Activated CD8-positive, alpha-beta T cell treated with anti-CD3 and anti-CD28 coated beads for 36 hours (primary cell): ENCODE data around the gene SLC24A3. TPM values are rescaled to one million over a fixed set of nuclear protein-coding genes. Genes with fewer than 3 reads are reported as not detected.

Source experiments
- ATAC-seq: fragments of 200-7000 bp; cut with Tn5 transposase; one replicate; pipeline ENCODE4 v1.10.0; 2021; ENCODE audit warnings: mild to moderate bottlenecking, moderate library complexity
- CTCF ChIA-PET: fragments of 350-600 bp; sonication (Branson Sonifier 250); formaldehyde crosslinking; loops from one replicate; lab custom pipeline; 2021; ENCODE audit warnings: antibody characterized with exemption; lab: Charles Lee
- POLR2A ChIA-PET: fragments of 350-600 bp; sonication (Branson Sonifier 250); formaldehyde crosslinking; loops from one replicate; lab custom pipeline; 2021; ENCODE audit warnings: antibody characterized with exemption; lab: Charles Lee
- DNase-seq: peaks from one replicate; pipeline ENCODE4 v3.0.0-alpha.2; 2020
- H3K27ac Mint-ChIP-seq: one replicate; pipeline ENCODE4 v1.8.0; 2021; ENCODE audit warnings: mild to moderate bottlenecking, mixed read lengths
- H3K27me3 Mint-ChIP-seq: one replicate; pipeline ENCODE4 v1.8.0; 2021; ENCODE audit warnings: mixed read lengths
- H3K36me3 Mint-ChIP-seq: one replicate; pipeline ENCODE4 v1.8.0; 2021; ENCODE audit warnings: low read depth, mixed read lengths
- H3K4me1 Mint-ChIP-seq: one replicate; pipeline ENCODE4 v1.8.0; 2021; ENCODE audit warnings: low read depth, mixed read lengths
- H3K4me3 Mint-ChIP-seq: one replicate; pipeline ENCODE4 v1.8.0; 2021; ENCODE audit warnings: mild to moderate bottlenecking, moderate library complexity, mixed read lengths
- H3K9me3 Mint-ChIP-seq: one replicate; pipeline ENCODE4 v1.8.0; 2021; ENCODE audit warnings: mixed read lengths
- intact Hi-C: fragments of 100-400 bp; cut with micrococcal nuclease; formaldehyde crosslinking; loops from one replicate; pipeline ENCODE4 v1.10.0; 2022
- total RNA-seq, 2 experiments: library from RNA; stranded (reverse); gene quantifications; one replicate each; pipeline ENCODE4 v1.2.3, GENCODE V29; 2021
- TF ChIP-seq, protein P1 (sequence below): fragments of 200-600 bp; IDR thresholded peaks from one replicate; pipeline ENCODE4 v1.8.0; 2022; ENCODE audit warnings: antibody characterized with exemption, mild to moderate bottlenecking

The SLC24A3 gene
- total RNA-seq, 2 experiments from 2014 or later = not detected

DNA sequence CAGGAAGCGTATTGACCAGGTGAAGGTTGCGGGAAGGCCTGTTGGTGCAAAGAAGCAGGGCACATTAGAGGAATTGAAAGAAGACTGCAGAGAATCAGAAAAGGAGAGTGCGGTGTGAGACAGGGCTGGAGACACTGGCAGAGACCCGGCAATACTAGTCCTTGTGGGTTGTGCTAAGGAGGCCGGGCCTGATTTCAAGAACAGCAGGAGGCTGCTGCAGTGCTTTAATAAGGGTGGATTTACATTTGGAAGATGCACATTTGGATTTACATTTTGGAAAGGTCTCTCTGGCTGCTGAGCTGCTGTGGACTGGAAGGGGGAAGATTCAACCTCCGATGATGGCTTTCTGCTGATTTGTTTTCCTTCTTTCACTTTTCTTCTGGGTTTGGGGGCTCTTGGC is 167.8 kb downstream of the SLC24A3 start:
- peaks cover 5% of the 10 kb centered on the region for H3K27me3 Mint-ChIP-seq
- no peaks in the 10 kb centered on the region for H3K36me3 Mint-ChIP-seq
- H3K9me3 Mint-ChIP-seq = no peaks in the 10 kb centered on the region
- no peak overlapping the region for H3K27ac Mint-ChIP-seq
- TF ChIP-seq, protein P1, sequence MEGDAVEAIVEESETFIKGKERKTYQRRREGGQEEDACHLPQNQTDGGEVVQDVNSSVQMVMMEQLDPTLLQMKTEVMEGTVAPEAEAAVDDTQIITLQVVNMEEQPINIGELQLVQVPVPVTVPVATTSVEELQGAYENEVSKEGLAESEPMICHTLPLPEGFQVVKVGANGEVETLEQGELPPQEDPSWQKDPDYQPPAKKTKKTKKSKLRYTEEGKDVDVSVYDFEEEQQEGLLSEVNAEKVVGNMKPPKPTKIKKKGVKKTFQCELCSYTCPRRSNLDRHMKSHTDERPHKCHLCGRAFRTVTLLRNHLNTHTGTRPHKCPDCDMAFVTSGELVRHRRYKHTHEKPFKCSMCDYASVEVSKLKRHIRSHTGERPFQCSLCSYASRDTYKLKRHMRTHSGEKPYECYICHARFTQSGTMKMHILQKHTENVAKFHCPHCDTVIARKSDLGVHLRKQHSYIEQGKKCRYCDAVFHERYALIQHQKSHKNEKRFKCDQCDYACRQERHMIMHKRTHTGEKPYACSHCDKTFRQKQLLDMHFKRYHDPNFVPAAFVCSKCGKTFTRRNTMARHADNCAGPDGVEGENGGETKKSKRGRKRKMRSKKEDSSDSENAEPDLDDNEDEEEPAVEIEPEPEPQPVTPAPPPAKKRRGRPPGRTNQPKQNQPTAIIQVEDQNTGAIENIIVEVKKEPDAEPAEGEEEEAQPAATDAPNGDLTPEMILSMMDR = no peak
- POLR2A ChIA-PET = no interaction called here
- H3K4me1 Mint-ChIP-seq = no peaks in the 10 kb centered on the region
- intact Hi-C loops = no loop called here
- no peak overlapping the region for H3K4me3 Mint-ChIP-seq
- CTCF ChIA-PET = no interaction called here
- DNase-seq (no peak), ATAC-seq (no peak)

- peaks cover 2% of the 10 kb centered on the region for H3K27me3 Mint-ChIP-seq
- ChIA-PET CTCF (no interaction called here), POLR2A (no interaction called here)
- H3K36me3 Mint-ChIP-seq = no peaks in the 10 kb centered on the region
- intact Hi-C loops = no loop called here
- no peaks in the 10 kb centered on the region for H3K9me3 Mint-ChIP-seq
- TF ChIP-seq, protein P1 = no peak
- ATAC-seq (no peak), DNase-seq (no peak)
- H3K4me3 Mint-ChIP-seq = no peak overlapping the region
- H3K27ac Mint-ChIP-seq = no peak overlapping the region
- no peaks in the 10 kb centered on the region for H3K4me1 Mint-ChIP-seq
These were observed 169.5 kb downstream of the SLC24A3 start for GRCh38 chr20:19381947-19382346.

DNA sequence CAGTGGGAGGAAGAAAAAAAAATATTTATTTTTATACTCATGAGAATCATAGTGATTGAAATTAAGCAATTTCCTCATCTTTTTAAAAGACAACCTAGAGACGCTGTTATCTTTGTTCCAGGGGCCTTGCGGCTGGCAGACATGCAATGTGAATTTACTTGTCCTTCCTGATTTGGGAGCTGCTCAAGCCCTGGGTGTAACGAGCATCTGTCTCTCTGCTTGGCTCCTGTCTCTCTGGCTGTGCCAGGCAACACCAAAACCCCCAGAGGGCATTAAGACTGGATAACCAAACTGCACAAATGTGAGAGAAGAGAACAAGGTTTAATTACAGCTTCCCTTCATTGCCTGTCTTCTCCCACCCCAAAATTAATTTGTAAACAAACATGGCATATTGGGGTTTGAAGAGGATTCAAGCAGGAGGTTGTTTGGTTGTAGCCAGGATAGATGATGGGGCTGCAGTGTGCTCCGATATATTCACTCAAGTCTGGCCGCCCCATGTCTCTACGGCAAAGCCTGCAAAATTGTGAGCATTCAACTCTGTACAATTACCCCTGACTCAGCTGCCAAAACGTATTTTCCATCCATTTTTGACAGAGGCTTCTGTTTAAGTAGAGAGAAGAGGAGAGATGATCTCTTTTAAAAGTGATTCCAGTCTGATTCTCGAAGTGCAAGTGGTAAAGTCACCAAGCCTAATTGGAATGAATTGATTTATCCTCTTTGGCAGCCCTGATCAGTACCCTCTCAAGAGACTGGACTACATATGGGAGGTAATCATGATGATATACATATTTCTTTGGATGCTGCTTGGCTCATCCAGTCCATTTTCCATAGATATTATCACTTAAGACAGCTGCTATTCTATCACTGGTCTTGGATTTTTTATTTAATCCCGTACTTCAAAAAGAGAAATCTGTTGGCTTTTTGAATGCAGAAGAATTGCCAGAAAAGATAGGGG is 170.2 kb downstream of the SLC24A3 start:
- no peaks in the 10 kb centered on the region for H3K36me3 Mint-ChIP-seq
- H3K9me3 Mint-ChIP-seq = no peaks in the 10 kb centered on the region
- no peaks in the 10 kb centered on the region for H3K27me3 Mint-ChIP-seq
- TF ChIP-seq, protein P1 = no peak
- intact Hi-C loops = no loop called here
- POLR2A ChIA-PET = no interaction called here
- H3K4me1 Mint-ChIP-seq = no peaks in the 10 kb centered on the region
- H3K4me3 Mint-ChIP-seq = no peak overlapping the region
- no peak overlapping the region for H3K27ac Mint-ChIP-seq
- DNase-seq (no peak), ATAC-seq (no peak)
- CTCF ChIA-PET = no interaction called here

DNA sequence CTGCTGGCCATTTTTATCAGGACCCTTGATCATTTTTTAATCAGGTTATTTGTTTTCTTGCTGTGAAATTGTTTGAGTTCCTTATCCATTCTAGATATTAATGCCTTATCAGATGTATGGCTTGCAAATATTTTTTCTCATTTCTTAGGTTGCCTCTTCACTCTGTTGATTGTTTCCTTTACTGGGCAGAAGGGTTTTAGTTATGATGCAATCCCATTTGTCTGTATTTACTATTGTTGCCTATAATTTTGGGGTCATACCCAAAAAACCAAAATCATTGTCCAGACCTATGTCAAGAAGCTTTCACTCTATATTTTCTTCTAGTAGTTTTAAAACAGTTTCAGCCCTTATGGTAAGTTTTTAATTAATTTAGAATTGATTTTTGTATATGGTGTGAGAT is 172.5 kb downstream of the SLC24A3 start:
- TF ChIP-seq, protein P1 = no peak
- POLR2A ChIA-PET = no interaction called here
- Mint-ChIP-seq H3K4me3 (no peak overlapping the region), H3K27ac (no peak overlapping the region), H3K9me3 (peaks cover 5% of the 10 kb centered on the region), H3K27me3 (no peaks in the 10 kb centered on the region), H3K36me3 (no peaks in the 10 kb centered on the region), H3K4me1 (no peaks in the 10 kb centered on the region)
- intact Hi-C loops = no loop called here
- ATAC-seq (no peak), DNase-seq (no peak)
- CTCF ChIA-PET = no interaction called here

- TF ChIP-seq, protein P1 = no peak
- intact Hi-C loops = no loop called here
- no peaks in the 10 kb centered on the region for H3K36me3 Mint-ChIP-seq
- ChIA-PET CTCF (no interaction called here), POLR2A (no interaction called here)
- H3K4me1 Mint-ChIP-seq = no peaks in the 10 kb centered on the region
- H3K9me3 Mint-ChIP-seq = peaks cover 5% of the 10 kb centered on the region
- H3K4me3 Mint-ChIP-seq = no peak overlapping the region
- DNase-seq = no peak
- no peak for ATAC-seq
- no peaks in the 10 kb centered on the region for H3K27me3 Mint-ChIP-seq
- H3K27ac Mint-ChIP-seq = no peak overlapping the region
These were observed 174.8 kb downstream of the SLC24A3 start for GRCh38 chr20:19387251-19387650.
